HG02798 (cell line): ENCODE data around the gene ENO2.

ENCODE experiments used
- ATAC-seq: cut with Tn5 transposase; IDR thresholded peaks from one replicate; pipeline ENCODE4 v1.9.1; 2021; ENCODE audit warnings: mild to moderate bottlenecking; ENCODE audit not compliant: unreplicated experiment, poor library complexity

Gene ENO2

GRCh38 chr12:6946033-6946919 is 31.9 kb downstream of the ENO2 start:
- peak; percentile 21 for ATAC-seq

- ATAC-seq: no peak
Observed at GRCh38 chr12:6946920-6947374, 32.6 kb downstream of the ENO2 start.

- ATAC-seq: no peak
Observed at GRCh38 chr12:6947615-6948014, 33.2 kb downstream of the ENO2 start.

GRCh38 chr12:6948873-6949594 is 34.7 kb downstream of the ENO2 start:
- ATAC-seq: no peak

- ATAC-seq: no peak
Observed at GRCh38 chr12:6950401-6950801, 36.0 kb downstream of the ENO2 start.

- no peak for ATAC-seq
Observed at GRCh38 chr12:6950811-6951540, 36.6 kb downstream of the ENO2 start, which contains the start of gene PTPN6. TSS of gene PTPN6 (plus strand) at chr12:6951356. CDS start at chr12:6951513, 157 bp downstream.

GRCh38 chr12:6951551-6952120 is 37.3 kb downstream of the ENO2 start:
- ATAC-seq: no peak

- no peak for ATAC-seq
Observed at GRCh38 chr12:6952121-6952862, 37.9 kb downstream of the ENO2 start.

- ATAC-seq: no peak
Observed at GRCh38 chr12:6952863-6953441, 38.6 kb downstream of the ENO2 start.

- ATAC-seq: peak; percentile 48
Observed at GRCh38 chr12:6953442-6954315, 39.3 kb downstream of the ENO2 start.

- ATAC-seq: no peak
Observed at GRCh38 chr12:6954316-6955107, 40.1 kb downstream of the ENO2 start.

- ATAC-seq: no peak
Observed at GRCh38 chr12:6955108-6956020, 41.0 kb downstream of the ENO2 start.

- no peak for ATAC-seq
Observed at GRCh38 chr12:6956021-6956727, 41.8 kb downstream of the ENO2 start.

- ATAC-seq: no peak
Observed at GRCh38 chr12:6957151-6957701, 42.8 kb downstream of the ENO2 start.

GRCh38 chr12:6957741-6958608 is 43.6 kb downstream of the ENO2 start:
- no peak for ATAC-seq
